Tibial nerve (tissue), 3 donors: ENCODE results near the gene TSPAN5.

Experiments used
- CTCF ChIP-seq, 5 experiments: fragments of 200-600 bp in 3 of 5; fragments of 450-650 bp in 2 of 5; sonication (generic) in 3 of 5; IDR thresholded peaks; one replicate each; pipeline ENCODE4 v1.5.1; 2016 to 2019; ENCODE audit warnings: antibody characterized with exemption in 5 of 5, mild to moderate bottlenecking in 3 of 5, moderate library complexity in 2 of 5
- POLR2A ChIP-seq, 2 donors: fragments of 450-650 bp; IDR thresholded peaks; one replicate each; pipeline ENCODE4 v1.6.1; 2017; ENCODE audit warnings: antibody characterized with exemption in 2 of 2, mild to moderate bottlenecking in 2 of 2, moderate library complexity in 2 of 2

- TF ChIP-seq CTCF (IDR thresholded peaks at IDR 0.05) (no peak), POLR2A (IDR thresholded peaks at IDR 0.05) (no peak)
These were observed 93.6 kb downstream of the TSPAN5 start for GRCh38 chr4:98564852-98565251.
